Esophagus (tissue), 2 donors: ENCODE results near the gene RSPH4A. TPM values are rescaled to one million over a fixed set of nuclear protein-coding genes. Genes with fewer than 3 reads are reported as not detected.
"Not testable (repeated sequence)": the region's sequence is repeated elsewhere in the genome, so short reads cannot be mapped to it uniquely, and the experiment has no call there.

Experiments
- H3K27ac ChIP-seq, 2 donors: one replicate each; pipeline ENCODE4 v1.5.1; 2013; ENCODE audit warnings: low read depth in 2 of 2, mild to moderate bottlenecking in 2 of 2, inconsistent platforms in 1 of 2, low read length in 1 of 2, moderate library complexity in 1 of 2
- H3K27me3 ChIP-seq, 2 donors: one replicate each; pipeline ENCODE4 v1.6.1; 2013; ENCODE audit warnings: low read length in 2 of 2, control low read depth in 1 of 2, mild to moderate bottlenecking in 1 of 2; ENCODE audit not compliant: insufficient read depth in 2 of 2, control insufficient read depth in 1 of 2
- H3K36me3 ChIP-seq, 2 donors: one replicate each; pipeline ENCODE4 v1.6.1; 2013; ENCODE audit warnings: low read length in 1 of 2; ENCODE audit not compliant: control insufficient read depth in 2 of 2, insufficient read depth in 2 of 2
- H3K4me1 ChIP-seq, 2 donors: one replicate each; pipeline ENCODE4 v1.6.1; 2013; ENCODE audit warnings: low read length in 1 of 2; ENCODE audit not compliant: control insufficient read depth in 2 of 2, insufficient read depth in 2 of 2
- H3K4me3 ChIP-seq, 2 donors: one replicate each; pipeline ENCODE4 v1.5.1; 2013; ENCODE audit warnings: low read length in 2 of 2, mild to moderate bottlenecking in 2 of 2, low read depth in 1 of 2, moderate library complexity in 1 of 2
- H3K9me3 ChIP-seq, 2 donors: one replicate each; pipeline ENCODE4 v1.6.1; 2013; ENCODE audit warnings: mild to moderate bottlenecking in 2 of 2, low read depth in 1 of 2, low read length in 1 of 2, moderate library complexity in 1 of 2; ENCODE audit not compliant: control insufficient read depth in 2 of 2, insufficient read depth in 1 of 2
- WGBS, 2 donors: extraction: QIAGEN DNeasy Blood & Tissue Kit; methylation state at CpG; one replicate each; pipeline ENCODE4 v1.1.7; 2013; 5-methylcytosine and 5-hydroxymethylcytosine counted together
- polyA plus RNA-seq, 2 donors: library from polyadenylated mRNA; stranded (reverse); fragments of 200-250 nt; gene quantifications; one replicate each; pipeline ENCODE4 v1.2.3, GENCODE V29; 2013
- donor health status: healthy with polysubstance abuse.
- donor health status: Bipolar disorder and iron deficiency.

Gene RSPH4A
- polyA plus RNA-seq, 2 donors: 0.07 to 0.08 TPM

- Histone ChIP-seq H3K27ac (no peak overlapping the region), H3K9me3 (no peaks in the 10 kb centered on the region), H3K4me3 (no peak overlapping the region), H3K27me3 (no peaks in the 10 kb centered on the region), H3K4me1 (no peaks in the 10 kb centered on the region), H3K36me3 (no peaks in the 10 kb centered on the region)
- 94 to 96% methylated on average over 1 of the region's 1 CpG for WGBS, 2 donors
Measured at GRCh38 chr6:116662202-116662601, 45.9 kb downstream of the RSPH4A start.

DNA sequence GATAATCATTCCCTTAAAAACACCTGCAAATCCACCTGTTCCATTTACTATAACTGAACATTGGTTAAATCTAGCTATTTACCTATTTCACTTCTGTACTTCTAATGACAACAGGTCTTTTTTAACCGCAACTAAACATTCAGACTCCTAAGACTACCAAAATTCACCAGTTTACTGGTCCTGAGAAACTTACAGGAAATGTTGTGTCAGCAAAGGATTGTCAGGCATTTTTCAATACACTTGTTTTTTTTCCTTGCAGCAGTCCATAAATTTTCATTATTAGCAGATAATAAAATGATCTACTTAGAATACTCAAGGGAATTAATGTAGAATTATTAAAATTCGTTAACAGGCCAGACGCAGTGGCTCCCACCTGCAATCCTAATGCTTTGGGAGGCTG, 47.0 kb downstream of the RSPH4A start:
- no peaks in the 10 kb centered on the region for H3K36me3 ChIP-seq
- 95 to 98% methylated on average over 3 of the region's 3 CpGs for WGBS, 2 donors
- H3K9me3 ChIP-seq: no peaks in the 10 kb centered on the region
- no peaks in the 10 kb centered on the region for H3K4me1 ChIP-seq
- no peak overlapping the region for H3K27ac ChIP-seq
- H3K27me3 ChIP-seq: no peaks in the 10 kb centered on the region
- no peak overlapping the region for H3K4me3 ChIP-seq

DNA sequence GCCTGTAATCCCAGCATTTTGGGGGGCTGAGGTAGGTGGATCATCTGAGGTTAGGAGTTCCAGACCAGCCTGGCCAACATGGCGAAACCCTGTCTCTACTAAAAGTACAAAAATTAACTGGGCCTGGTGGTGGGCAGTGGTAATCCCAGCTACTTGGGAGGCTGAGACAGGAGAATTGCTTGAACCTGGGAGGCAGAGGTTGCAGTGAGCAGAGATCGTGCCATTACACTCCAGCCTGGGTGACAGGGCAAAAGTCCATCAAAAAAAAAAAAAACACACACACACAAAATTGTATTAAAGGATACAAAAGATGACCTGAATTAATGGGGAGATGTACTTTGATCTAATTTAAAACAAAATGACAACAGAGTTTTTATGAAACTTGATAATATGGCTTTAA, 47.9 kb downstream of the RSPH4A start:
- not testable (repeated sequence) for H3K9me3 ChIP-seq, H3K36me3 ChIP-seq, H3K27ac ChIP-seq, H3K4me1 ChIP-seq, H3K4me3 ChIP-seq, H3K27me3 ChIP-seq
- WGBS, 2 donors: 95 to 100% methylated on average over 2 of the region's 2 CpGs

GRCh38 chr6:116665464-116665863, 49.2 kb downstream of the RSPH4A start:
- Histone ChIP-seq H3K36me3 (no peaks in the 10 kb centered on the region), H3K27ac (no peak overlapping the region), H3K9me3 (no peaks in the 10 kb centered on the region), H3K4me1 (no peaks in the 10 kb centered on the region), H3K27me3 (no peaks in the 10 kb centered on the region), H3K4me3 (no peak overlapping the region)
- 82 to 87% methylated on average over 7 of the region's 7 CpGs for WGBS, 2 donors

DNA sequence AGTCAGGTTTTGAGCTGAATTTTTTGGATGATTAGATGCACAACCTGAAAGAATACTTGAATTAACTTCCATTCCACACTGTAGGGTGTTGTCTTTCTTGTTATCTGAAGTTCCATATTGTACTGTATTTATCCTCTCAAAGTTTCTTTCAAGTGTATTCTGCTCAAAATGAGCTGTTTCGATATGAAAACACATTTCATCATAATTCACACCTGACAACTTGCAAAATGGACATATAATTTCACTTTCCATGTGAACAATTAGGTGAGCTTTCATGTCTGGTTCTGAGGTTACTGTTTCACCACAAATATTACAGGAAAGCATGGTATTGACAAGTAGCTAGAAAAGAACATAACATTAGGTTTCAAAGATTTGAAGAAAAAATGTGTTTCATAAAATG, 50.6 kb downstream of the RSPH4A start:
- no peaks in the 10 kb centered on the region for H3K27me3 ChIP-seq
- WGBS, 2 donors: 50 to 56% methylated on average over 1 of the region's 1 CpG
- H3K4me3 ChIP-seq: no peak overlapping the region

GRCh38 chr6:116667623-116668022, 51.3 kb downstream of the RSPH4A start:
- 20 to 21% methylated on average over 3 of the region's 3 CpGs for WGBS, 2 donors
- Histone ChIP-seq H3K4me3 (peak overlapping the region in 1 of 2 donors; percentile 99), H3K27me3 (no peaks in the 10 kb centered on the region), H3K27ac (no peak overlapping the region), H3K36me3 (no peaks in the 10 kb centered on the region), H3K4me1 (no peaks in the 10 kb centered on the region), H3K9me3 (no peaks in the 10 kb centered on the region)

More for the DNA sequence above, 50.6 kb downstream of the RSPH4A start:
- Histone ChIP-seq H3K36me3 (no peaks in the 10 kb centered on the region), H3K9me3 (no peaks in the 10 kb centered on the region), H3K27ac (no peak overlapping the region), H3K4me1 (no peaks in the 10 kb centered on the region)

- Histone ChIP-seq H3K9me3 (no peaks in the 10 kb centered on the region), H3K36me3 (no peaks in the 10 kb centered on the region), H3K4me3 (no peak overlapping the region), H3K27ac (no peak overlapping the region), H3K27me3 (no peaks in the 10 kb centered on the region), H3K4me1 (no peaks in the 10 kb centered on the region)
- WGBS, 2 donors: 90 to 95% methylated on average over 4 of the region's 4 CpGs
Measured at GRCh38 chr6:116672306-116672705, 56.0 kb downstream of the RSPH4A start.

DNA sequence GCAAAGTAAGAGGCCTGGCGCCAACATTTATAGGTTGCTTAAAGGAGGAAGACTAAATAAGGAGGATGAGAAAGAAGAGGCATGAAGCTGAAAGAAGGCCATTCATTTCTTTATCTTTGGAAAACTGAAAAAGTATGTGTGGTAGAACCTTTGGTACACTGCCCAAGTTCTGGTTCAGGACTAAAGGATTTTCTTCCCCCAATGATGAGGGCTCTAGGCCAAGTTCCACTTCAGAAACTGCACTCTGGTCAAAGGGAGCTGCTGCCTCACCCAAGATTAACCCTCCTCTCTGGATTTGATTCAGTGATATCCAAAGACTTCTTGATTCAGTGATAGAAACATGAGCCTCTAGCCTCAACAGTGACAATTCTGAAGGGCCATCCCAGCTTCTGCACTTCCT, 59.7 kb downstream of the RSPH4A start:
- Histone ChIP-seq H3K4me1 (no peaks in the 10 kb centered on the region), H3K27ac (no peak overlapping the region), H3K27me3 (no peaks in the 10 kb centered on the region), H3K36me3 (no peaks in the 10 kb centered on the region), H3K4me3 (no peak overlapping the region), H3K9me3 (no peaks in the 10 kb centered on the region)
- WGBS, 2 donors: 97 to 100% methylated on average over 1 of the region's 1 CpG

GRCh38 chr6:116680880-116681672, 64.8 kb downstream of the RSPH4A start, which contains the start of gene KPNA5:
KPNA5 (plus strand) TSS chr6:116681211; CDS start chr6:116681335, 124 bp downstream.
- peak within 1 kb of the TSS; percentile 66 to 75 for H3K4me3 ChIP-seq
- H3K4me1 ChIP-seq: peaks cover 0 to 4% of the 10 kb centered on the region in 2 donors
- peak within 1 kb of the TSS; percentile 90 to 91 for H3K27ac ChIP-seq
- H3K9me3 ChIP-seq: no peaks in the 10 kb centered on the region
- 1% methylated on average over 66 to 69 of the region's 69 CpGs for WGBS, 2 donors
- H3K27me3 ChIP-seq: no peaks in the 10 kb centered on the region
- H3K36me3 ChIP-seq: no peaks in the 10 kb centered on the region

- WGBS, 2 donors: 35 to 38% methylated on average over 5 of the region's 5 CpGs
- Histone ChIP-seq H3K27me3 (no peaks in the 10 kb centered on the region), H3K4me3 (peak overlapping the region in 1 of 2 donors; percentile 75), H3K4me1 (peaks cover 0 to 4% of the 10 kb centered on the region in 2 donors), H3K36me3 (no peaks in the 10 kb centered on the region), H3K9me3 (no peaks in the 10 kb centered on the region), H3K27ac (peak overlapping the region in 1 of 2 donors; percentile 12)
Measured at GRCh38 chr6:116682334-116682712, 66.0 kb downstream of the RSPH4A start.
